ENCODE results near the gene NPLOC4.

GRCh38 chr17:81648013-81648706, 11.2 kb upstream of the NPLOC4 start:
- no peak for TF ChIP-seq CTCF (IDR thresholded peaks at IDR 0.05)
- TF ChIP-seq POLR2A (IDR thresholded peaks at IDR 0.05): no peak

All from uterus (tissue), 2 donors.